IPS DF 4.7 (cell line): Measurements from ENCODE around the gene RAPSN.
A peak's percentile ranks its signal among the peaks of the same experiment; 100 is the strongest.

Source experiments
- DNase-seq: peaks from one replicate; pipeline ENCODE4 v3.0.0-alpha.2; 2013; ENCODE audit warnings: low spot score; ENCODE audit errors: extremely low read depth

RAPSN gene

DNA sequence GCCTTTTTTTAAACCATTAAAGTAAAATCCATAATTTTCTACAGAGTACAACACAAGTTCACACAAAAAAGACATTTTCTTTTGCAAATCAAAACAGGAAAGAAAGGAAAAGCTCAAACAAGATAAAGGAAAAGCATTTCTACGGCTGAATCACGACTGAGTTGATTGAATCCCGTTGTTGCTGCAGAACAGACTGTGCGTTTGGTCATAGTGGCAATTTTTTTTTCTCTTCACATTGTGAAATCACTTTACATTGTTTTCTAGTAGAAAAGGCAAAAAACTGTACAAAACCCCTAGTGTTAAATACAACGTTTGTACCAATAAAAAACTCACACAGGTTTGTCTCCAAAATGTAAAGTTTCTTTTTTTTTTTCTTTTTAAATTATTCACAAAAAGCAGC lies 17.3 kb upstream of the RAPSN start:
- no peak for DNase-seq

DNA sequence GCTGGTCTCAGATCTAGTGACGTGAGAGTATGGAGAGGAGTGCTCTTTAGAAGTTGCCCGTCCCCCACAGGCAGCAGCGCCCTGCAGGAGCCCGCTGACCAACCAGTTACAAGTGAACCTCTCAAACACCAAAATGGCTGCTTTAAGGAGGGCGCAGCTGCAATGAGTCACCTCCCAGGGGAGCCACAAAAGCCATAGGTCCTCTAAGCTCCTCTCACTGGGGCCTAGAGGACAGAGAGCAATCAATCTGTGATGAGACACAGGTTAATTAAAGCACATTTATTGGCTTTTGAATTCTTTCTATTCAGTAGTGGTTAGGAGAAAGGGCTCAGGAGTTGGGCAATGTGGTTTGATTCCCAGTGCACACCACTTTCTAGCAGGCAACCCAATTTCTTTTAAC lies 15.5 kb upstream of the RAPSN start:
- DNase-seq: no peak

DNA sequence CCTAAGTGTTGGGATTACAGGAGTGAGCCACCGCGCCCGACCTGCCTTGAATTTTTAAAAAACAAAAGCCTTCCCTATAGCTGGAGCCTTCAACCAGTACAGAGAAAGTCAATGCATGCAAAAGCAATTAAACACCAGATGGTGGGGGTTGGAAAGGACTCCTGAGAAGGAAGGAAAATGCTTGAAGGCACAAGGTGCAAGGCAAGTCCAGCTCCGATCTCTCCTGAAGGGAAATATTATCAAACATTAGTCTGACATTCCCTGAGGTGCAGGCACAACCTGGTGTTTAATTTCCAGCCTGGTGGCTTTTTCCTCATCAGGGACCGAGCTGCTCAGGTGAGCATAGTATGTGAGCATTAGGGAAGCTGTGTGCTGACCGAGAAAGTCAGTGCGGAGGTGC lies 12.9 kb upstream of the RAPSN start:
- no peak for DNase-seq

DNA sequence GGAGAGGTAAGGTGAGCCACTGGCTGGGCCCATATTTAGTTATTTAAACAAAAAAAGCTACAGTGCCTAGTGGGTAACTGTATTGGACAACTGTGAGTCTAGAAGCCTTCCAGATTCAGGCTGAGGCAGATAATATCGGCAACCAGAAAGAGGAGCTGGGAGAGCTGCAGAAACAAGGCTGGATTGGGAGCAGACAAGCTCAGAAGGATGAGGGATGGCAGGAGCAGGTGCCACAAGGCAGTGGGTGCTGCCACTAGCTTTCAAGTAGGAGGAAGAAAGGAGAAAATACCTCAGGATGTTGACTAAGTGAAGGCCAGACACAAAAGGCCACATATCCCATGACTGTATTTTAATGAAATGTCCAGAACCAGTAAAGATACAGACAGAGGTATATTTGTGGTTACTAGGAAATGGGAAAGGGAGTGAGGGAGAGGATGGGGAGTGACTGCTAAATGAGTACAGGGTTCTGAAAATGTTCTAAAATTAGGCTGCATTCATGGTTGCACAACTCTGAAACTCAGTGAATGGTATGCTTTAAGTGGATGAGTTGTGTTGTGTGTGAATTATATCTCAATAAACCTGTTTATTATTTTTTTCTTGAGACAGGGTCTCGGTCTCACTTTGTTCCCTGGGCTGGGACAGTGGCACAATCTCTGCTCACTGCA lies 11.8 kb upstream of the RAPSN start:
- no peak for DNase-seq

DNA sequence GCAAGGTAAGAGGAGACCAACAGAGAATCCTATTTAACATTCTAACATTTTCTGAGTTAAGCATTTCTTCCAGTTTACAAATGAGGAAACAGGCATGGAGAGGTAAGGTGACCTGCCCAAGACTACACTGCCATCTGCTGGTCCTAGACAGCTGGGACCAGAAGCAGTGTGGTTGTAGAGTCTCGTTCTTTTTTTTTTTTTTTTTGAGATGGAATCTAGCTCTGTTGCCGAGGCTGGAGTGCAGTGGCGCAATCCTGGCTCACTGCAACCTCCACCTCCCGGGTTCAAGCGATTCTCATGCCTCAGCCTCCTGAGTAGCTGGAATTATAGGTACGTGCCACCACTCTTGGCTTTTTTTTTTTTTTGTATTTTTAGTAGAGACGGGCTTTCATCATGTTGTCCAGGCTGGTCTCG lies 5.3 kb upstream of the RAPSN start:
- peak; percentile 44 for DNase-seq

DNA sequence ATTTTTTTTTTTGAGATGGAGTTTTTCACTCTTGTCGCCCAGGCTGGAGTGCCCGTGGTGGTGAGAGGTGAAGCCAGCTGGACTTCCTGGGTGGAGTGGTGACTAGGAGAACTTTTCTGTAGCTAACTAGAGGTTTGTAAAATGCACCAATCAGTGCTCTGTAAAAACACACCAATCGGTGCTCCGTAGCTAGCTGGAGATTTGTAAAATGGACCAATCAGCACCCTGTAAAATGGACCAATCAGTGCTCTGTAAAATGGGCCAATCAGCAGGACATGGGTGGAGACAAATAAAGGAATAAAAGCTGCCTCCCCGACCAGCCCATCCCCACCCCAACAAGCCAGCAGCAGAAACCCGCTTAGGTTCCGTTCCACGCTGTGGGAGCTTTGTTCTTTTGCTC lies 4.4 kb upstream of the RAPSN start:
- no peak for DNase-seq

DNA sequence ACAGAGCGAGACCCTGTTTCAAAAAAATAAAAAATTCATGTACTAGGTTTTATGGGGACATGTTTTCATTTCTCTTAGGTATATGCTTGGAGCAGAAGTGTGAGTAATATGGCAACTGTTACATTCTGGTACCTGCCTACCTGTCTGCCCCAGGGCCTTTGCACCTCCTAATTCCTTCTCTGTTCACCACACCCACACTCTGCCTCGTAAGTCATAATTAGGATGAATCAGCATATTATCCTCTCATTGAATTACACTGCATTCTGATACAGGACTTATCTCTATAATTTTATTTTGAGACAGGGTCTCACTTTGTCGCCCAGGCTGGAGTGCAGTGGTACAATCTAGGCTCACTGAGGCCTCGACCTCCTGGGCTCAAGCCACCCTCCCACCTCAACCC lies 3.1 kb upstream of the RAPSN start:
- no peak for DNase-seq

DNA sequence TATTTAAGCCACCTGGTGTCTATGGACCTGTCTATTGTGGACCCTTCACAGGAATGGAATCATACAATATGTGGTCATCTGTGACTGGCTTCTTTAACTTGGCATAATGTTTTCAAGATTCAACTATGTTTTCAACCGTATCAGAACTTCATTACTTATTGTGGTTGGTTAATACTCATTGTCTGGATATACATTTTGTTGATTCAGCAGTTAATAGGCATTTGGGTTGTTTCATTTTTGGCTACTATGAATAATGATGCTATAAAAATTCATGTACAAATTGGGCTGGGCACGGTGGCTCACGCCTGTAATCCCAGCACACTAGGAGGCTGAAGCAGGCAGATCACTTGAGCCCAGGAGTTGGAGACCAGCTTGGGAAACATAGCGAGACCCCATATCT lies 2.5 kb upstream of the RAPSN start:
- no peak for DNase-seq

DNA sequence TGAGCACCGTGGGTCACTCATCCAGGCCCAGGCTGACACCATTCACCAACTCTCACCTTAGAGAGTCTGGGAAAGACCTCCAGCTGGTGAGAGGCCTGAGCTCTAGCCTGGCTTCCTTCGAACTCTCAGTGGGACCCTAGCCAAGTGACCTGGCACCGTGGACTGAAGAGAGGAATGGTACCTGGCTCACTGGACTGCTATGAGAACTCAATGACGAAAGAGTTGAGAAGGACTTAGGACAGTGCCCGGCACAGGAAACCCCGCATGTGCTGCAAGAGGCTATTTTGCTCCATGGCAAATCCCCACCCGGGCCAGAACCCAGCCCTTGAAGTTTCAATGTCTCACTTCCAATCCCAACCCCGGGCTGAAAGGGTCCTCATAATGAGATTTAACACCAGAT lies 605 bp upstream of the RAPSN start:
- DNase-seq: no peak

DNA sequence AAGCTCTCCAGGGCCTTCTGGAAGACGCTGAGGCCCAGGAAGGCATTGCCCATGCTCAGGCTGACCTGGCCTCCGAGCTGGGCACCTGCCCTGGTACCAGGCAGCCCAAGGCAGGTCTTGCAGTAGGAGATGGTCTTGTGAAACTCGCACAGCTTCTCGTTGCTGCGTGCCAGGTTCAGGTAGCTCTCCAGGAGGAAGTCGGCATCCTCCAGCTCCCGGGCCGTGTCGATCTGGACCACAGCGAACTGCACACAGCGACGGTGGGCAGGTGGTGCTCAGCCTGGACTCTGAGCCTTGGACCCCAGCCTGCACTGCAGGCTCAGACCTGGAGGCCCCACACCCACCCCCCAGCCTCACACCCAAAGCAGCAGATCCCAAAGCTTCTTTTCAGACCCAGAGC lies 1.0 kb downstream of the RAPSN start:
- no peak for DNase-seq

DNA sequence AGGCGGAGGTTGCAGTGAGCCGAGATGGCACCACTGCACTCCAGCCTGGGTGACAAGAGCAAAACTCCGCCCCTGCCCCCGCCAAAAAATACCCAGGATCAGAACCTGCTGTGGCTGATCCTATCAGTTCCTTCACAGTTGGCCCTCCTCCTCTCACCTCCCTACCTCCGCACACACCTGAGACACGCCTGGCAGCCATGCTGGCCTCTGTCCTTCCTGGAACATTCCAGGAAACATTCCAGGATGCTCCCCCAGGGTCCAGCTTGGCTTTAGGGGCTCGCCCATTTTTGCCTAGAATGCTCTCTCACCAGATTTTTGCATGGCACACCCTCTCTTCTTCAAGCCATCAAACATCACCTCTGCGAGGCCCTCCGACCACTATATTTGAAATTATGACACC lies 2.1 kb downstream of the RAPSN start:
- no peak for DNase-seq

DNA sequence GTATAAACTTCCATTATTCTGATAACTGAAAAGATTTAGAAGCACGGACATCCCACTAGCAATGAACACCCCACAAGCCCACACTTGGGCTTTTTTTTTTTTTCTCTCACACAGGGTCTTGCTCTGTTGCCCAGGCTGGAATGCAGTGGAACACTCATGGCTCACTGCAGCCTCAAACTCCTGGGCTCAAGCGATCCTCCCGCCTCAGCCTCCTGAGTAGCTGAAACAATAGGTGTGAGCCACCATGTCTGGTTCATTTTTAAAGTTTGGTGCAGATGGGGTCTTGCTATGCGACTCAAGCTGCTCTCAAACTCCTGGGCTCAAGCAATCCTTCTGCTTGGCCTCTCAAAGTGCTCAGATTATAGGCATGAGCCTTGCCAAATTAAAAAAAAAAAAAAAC lies 3.1 kb downstream of the RAPSN start:
- no peak for DNase-seq

DNA sequence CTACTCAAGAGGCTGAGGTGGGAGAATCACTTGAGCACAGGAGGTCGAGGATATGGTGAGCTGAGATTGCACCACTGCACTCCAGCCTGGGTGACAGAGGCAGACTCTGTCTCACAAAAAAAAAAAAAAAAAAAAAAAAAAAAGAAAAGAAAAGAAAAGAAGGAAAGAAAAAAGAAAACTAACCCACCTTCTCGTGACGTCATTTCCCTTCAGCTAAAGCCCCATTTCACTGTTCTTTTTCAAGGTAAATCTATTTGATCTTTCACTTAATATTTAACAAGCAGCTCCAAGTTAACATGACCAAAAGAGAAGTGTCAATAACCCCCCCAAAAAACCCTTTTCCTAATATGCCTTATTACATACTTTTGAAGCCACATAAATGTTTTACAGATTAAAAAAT lies 5.1 kb downstream of the RAPSN start:
- DNase-seq: no peak

DNA sequence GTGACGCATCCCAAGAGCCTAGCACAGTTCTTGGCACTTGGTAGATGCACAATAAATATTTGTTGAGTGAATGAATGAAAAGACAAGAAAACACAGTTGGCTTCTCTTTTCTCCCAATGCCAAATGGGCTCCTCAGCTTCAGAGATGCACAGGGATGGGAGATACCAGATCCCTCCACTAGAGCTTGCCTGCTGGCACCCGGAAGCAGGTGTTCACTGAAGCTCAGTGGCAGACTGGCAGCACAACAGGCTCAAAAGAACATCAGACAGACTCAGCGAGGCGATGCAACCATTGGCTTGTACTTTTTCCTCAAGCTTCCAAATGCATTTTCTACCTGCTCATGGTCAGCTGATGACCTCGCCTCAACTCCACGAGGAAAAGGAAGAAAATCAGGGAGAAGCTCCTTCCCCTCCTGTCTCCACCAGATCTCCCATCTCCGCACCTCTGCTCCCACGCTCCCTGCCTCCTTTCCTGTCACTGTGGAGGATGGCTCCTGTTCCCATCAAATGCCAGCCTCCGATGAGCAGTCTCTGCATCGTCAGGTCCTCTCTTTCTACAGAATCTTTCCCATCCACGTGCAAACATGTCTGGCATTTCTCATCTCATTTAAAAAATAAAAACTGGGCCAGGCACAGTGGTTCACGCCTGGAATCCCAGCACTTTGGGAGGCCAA lies 5.8 kb downstream of the RAPSN start:
- no peak for DNase-seq

DNA sequence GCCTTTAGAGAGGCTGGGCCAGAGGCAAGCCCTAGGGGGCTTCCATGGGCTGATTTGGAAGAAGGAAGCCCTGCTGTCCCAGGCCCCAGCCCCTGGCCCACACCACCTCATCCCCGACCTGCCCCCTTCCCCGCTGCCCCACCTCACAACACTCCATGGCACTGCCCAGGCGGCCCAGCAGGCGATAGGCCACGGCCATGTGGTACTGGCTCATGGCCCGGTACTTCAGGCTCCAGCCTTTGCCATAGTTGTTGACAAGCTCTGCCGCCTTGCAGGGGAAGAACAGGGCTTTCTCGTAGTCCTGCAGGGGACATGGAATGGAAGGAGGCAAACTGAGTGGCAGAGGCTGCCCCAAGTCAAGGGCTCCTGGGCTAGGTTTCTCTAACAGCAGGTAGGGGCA lies 6.4 kb downstream of the RAPSN start:
- no peak for DNase-seq

DNA sequence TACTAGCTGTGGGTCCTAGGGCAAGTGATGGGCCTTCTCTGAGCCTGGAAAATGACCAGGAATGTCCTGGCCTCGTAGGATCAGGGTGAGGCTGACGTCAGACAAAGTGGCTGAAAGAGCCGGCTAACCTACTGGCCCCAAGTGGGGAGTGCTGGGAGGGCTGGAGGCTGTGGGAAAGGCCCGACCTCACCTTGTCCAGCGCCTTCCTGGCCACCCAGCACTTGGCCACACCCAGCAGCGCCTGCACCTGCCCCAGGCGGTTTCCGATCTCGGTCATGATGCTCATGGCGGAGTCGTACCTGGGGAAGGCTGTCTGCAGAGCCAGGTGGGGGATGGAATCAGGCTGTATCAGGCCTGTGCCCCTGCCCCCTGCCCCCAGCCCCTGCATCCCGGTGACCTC lies 7.5 kb downstream of the RAPSN start:
- DNase-seq: no peak

DNA sequence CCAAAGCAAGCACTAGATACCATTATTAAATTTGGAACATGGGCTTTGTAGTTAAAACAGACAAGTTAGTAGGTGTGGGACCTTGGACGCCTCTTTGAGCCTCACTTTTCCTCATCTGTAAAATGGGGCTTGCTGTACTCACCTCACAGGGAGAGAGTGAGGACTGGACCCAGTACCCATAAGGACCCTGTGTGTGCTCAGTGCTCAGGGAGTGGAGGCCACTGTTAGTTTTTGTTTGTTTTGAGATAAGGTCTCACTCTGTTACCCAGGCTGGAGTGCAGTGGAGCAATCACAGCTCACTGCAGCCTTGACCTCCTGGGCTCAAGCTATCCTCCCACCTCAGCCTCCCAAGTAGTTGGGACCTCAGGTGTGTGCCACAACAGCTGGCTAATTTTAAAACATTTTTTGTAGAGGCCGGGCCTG lies 8.9 kb downstream of the RAPSN start:
- no peak for DNase-seq

DNA sequence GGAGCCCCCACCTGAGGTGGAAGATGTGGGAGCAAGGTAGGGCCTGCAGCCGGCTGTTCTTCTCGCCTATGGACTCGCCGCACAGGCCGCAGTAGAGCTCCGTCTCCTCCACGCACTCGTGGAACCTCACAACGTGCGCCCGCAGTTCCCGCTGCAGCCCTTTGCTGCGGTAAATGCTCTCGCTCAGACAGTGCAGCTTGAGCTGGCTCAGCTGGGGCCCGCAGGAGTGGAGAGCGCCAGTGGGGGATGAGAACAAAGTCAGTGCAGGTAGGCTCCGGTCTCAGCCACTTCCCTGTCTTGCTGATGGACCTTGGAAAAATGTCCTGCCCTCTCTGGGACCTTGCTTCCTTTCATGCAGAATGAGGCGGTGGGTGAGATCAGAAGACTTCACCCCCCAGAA lies 10.2 kb downstream of the RAPSN start:
- no peak for DNase-seq

DNA sequence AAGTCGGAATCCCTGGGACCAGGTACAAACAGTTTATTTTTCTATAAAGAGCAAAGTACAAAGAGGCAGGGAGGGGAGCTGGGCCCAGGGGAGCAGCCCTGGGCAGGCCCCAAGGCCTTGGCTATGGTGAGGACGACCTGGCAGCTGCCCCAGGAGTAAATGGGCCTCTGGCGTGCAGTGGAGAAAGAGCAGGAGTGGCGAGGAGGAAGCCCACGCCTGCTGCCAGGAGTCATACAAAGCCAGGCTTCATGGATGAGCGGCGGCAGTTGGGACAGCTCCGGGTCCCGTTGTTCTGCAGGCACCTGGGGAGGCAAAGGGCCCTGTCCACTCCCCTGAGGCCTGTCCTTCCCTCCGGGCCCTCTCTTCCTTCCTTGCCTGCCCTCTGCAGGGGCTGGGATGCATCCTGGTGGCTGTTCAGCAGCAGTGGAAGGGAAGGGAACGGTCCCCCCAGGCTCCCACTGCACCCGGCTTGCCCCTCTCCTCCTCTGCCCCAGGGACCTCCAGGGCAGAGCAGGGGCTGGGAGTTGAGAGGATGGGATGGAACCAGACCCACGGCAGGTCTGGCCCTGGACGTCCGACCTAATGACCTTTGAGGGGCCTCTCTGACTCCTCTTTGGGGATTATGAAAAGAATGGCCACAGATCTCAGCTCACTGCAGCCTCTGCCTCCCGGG lies 11.1 kb downstream of the RAPSN start:
- DNase-seq: no peak

DNA sequence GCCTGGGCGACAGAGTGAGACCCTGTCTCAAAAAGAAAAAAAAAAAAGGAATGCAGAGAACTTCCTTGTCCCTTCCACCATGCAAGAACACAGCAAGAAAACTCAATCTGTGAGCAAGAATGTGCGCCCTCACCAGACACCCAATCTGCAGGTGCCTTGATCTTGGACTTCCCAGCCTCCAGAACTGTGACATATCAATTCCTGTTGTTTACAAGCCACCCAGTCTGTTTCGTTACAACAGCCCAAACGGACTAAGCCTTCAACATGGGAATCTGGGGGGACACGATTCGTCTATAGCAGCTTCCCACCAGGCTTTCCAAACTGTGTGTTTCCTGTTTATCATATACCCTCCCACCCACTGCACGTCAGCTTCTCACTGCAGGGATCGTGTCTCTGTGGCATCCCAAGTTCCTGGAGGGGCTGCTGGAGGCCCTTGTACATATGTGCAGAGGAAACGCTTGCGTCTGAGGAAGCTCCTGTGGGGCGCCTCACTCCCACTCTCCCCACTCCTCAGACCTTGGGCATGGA lies 11.7 kb downstream of the RAPSN start:
- no peak for DNase-seq

DNA sequence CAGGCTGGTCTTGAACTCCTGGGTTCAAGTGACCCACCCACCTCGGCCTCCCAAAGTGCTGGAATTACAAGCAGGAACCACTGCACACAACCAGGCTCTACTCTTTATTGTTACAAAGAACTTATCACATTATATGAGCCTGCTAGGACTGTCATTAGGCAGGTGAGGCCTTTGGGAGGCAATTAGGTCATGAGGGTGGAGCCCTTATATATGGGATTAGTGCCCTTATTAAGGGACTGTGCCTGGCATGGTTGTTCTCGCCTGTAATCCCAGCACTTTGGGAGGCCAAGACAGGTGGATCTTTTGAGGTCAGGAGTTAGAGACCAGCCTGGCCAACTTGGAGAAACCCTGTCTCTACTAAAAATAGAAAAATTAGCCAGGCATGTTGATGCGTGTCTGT lies 12.2 kb downstream of the RAPSN start:
- no peak for DNase-seq

DNA sequence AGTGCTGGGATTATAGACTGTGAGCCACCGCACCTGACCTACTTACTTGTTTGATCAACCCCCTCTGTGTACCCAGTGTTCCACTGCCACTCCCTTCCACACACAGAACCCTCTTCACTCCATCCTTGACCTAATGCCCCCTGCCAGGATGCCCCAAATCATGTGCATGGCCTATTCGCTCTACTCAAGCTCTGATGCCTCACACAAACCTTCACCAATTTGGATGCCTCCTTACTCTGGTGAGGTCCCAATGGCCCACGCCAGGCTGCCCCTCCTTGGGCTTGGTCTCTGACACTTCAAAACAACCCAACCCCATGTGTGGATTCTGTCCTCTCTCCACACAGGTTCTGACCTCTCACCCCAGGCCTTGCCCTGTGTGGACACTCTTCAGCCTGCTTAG lies 13.2 kb downstream of the RAPSN start:
- DNase-seq: no peak
